GM21390 (cell line): ENCODE data around the gene DCLRE1A.

Experiments
- ATAC-seq: cut with Tn5 transposase; IDR thresholded peaks from one replicate; pipeline ENCODE4 v1.9.1; 2021; ENCODE audit not compliant: unreplicated experiment

The DCLRE1A gene

GRCh38 chr10:113854013-113854760, at the start of gene DCLRE1A, which contains the start of gene NHLRC2:
TSS of gene DCLRE1A (minus strand) at chr10:113854082. CDS start at chr10:113853182, 900 bp downstream.
TSS of gene NHLRC2 (plus strand) at chr10:113854661. CDS start at chr10:113854873, 212 bp downstream.
- ATAC-seq: peak; percentile 40

- ATAC-seq: no peak
Observed at GRCh38 chr10:113899952-113900598, 46.2 kb upstream of the DCLRE1A start.

- no peak for ATAC-seq
Observed at GRCh38 chr10:113897693-113898618, 44.1 kb upstream of the DCLRE1A start.

GRCh38 chr10:113895018-113895417, 41.1 kb upstream of the DCLRE1A start:
- ATAC-seq: no peak

GRCh38 chr10:113894581-113894980, 40.7 kb upstream of the DCLRE1A start:
- no peak for ATAC-seq

GRCh38 chr10:113893570-113893969, 39.7 kb upstream of the DCLRE1A start:
- no peak for ATAC-seq

GRCh38 chr10:113891476-113891875, 37.6 kb upstream of the DCLRE1A start:
- ATAC-seq: no peak

GRCh38 chr10:113890769-113891168, 36.9 kb upstream of the DCLRE1A start:
- ATAC-seq: no peak

GRCh38 chr10:113889911-113890310, 36.0 kb upstream of the DCLRE1A start:
- no peak for ATAC-seq

- ATAC-seq: no peak
Observed at GRCh38 chr10:113882240-113882639, 28.4 kb upstream of the DCLRE1A start.

- no peak for ATAC-seq
Observed at GRCh38 chr10:113880236-113880635, 26.4 kb upstream of the DCLRE1A start.

GRCh38 chr10:113879691-113880090, 25.8 kb upstream of the DCLRE1A start:
- ATAC-seq: peak; percentile 87

- ATAC-seq: no peak
Observed at GRCh38 chr10:113876461-113876860, 22.6 kb upstream of the DCLRE1A start.

- ATAC-seq: no peak
Observed at GRCh38 chr10:113875212-113875611, 21.3 kb upstream of the DCLRE1A start.

GRCh38 chr10:113872139-113873030, 18.5 kb upstream of the DCLRE1A start:
- ATAC-seq: no peak

GRCh38 chr10:113869789-113870188, 15.9 kb upstream of the DCLRE1A start:
- no peak for ATAC-seq

- ATAC-seq: no peak
Observed at GRCh38 chr10:113867904-113868303, 14.0 kb upstream of the DCLRE1A start.

GRCh38 chr10:113866551-113867394, 12.9 kb upstream of the DCLRE1A start:
- no peak for ATAC-seq

- ATAC-seq: no peak
Observed at GRCh38 chr10:113865901-113866300, 12.0 kb upstream of the DCLRE1A start.
